H1 (cell line): ENCODE results near the gene OPHN1. TPM values are rescaled to one million over a fixed set of nuclear protein-coding genes. Genes with fewer than 3 reads are reported as not detected.

Source experiments
- CTCF ChIA-PET: fragments of 300-600 bp; sonication (Branson Sonifier 250); formaldehyde crosslinking; loops from one replicate; lab custom pipeline; 2021; ENCODE audit not compliant: partially characterized antibody; lab: Charles Lee
- POLR2A ChIA-PET: fragments of 300-600 bp; sonication (Branson Sonifier 250); formaldehyde crosslinking; loops from one replicate; lab custom pipeline; 2021; ENCODE audit warnings: inconsistent platforms; ENCODE audit not compliant: partially characterized antibody; lab: Charles Lee
- DNase-seq, 2 experiments: peaks; one replicate each; pipeline versions ENCODE4 v3.0.0 to v3.0.0-alpha.2; 2010 to 2022; ENCODE audit warnings: low spot score in 2 of 2, low read depth in 1 of 2, mixed read lengths in 1 of 2
- FAIRE-seq: peaks from 2 replicates; lab custom pipeline; 2011; peaks lifted over from hg19 to GRCh38; lab: Jason Lieb, UNC
- H2AFZ ChIP-seq: 2 replicates; pipeline ENCODE4 v1.8.1; 2012; ENCODE audit warnings: low read length, inconsistent platforms
- H2AK5ac ChIP-seq: 2 replicates; pipeline ENCODE4 v1.6.1; 2013; ENCODE audit warnings: low read depth, low read length
- H2BK120ac ChIP-seq: replicated peaks from 2 replicates; pipeline ENCODE3; 2013; ENCODE audit warnings: low read depth, low read length, inconsistent platforms
- H2BK12ac ChIP-seq: 2 replicates; pipeline ENCODE4 v1.6.1; 2013; ENCODE audit warnings: low read depth, low read length
- H2BK15ac ChIP-seq: 2 replicates; pipeline ENCODE4 v1.6.1; 2013; ENCODE audit warnings: low read length
- H2BK20ac ChIP-seq: 2 replicates; pipeline ENCODE4 v1.6.1; 2013; ENCODE audit warnings: low read length
- H2BK5ac ChIP-seq: 2 replicates; pipeline ENCODE4 v1.6.1; 2013; ENCODE audit warnings: low read depth, low read length
- H3K14ac ChIP-seq: 2 replicates; pipeline ENCODE4 v1.6.1; 2013; ENCODE audit warnings: inconsistent platforms; ENCODE audit not compliant: insufficient read length
- H3K18ac ChIP-seq: 2 replicates; pipeline ENCODE4 v1.6.1; 2013; ENCODE audit warnings: low read length; ENCODE audit errors: extremely low read depth
- H3K23ac ChIP-seq: 2 replicates; pipeline ENCODE4 v1.6.1; 2013; ENCODE audit warnings: inconsistent platforms; ENCODE audit not compliant: insufficient read length
- H3K23me2 ChIP-seq: 2 replicates; pipeline ENCODE4 v1.6.1; 2013; ENCODE audit warnings: low read depth, low read length
- H3K27ac ChIP-seq: 2 replicates; pipeline ENCODE4 v1.6.1; 2011; ENCODE audit warnings: low read depth, low read length, inconsistent platforms
- H3K27me3 ChIP-seq, 4 experiments: replicated peaks in 1 of 4; 1 replicate in 1 of 4; 2 replicates in 3 of 4; pipeline versions ENCODE4 v1.6.1 to v1.8.1; 2011 to 2013; ENCODE audit warnings: low read length in 3 of 4, mild to moderate bottlenecking in 3 of 4, inconsistent platforms in 2 of 4, mixed read lengths in 2 of 4, moderate library complexity in 1 of 4; ENCODE audit not compliant: control insufficient read depth in 3 of 4, insufficient read depth in 3 of 4; ENCODE audit errors: extremely low read depth in 1 of 4
- H3K36me3 ChIP-seq, 4 experiments: 2 replicates each; pipeline versions ENCODE4 v1.6.1 to v1.8.1; 2011 to 2013; ENCODE audit warnings: mild to moderate bottlenecking in 4 of 4, low read length in 3 of 4, moderate library complexity in 2 of 4, control low read depth in 1 of 4, inconsistent platforms in 1 of 4; ENCODE audit not compliant: insufficient read depth in 4 of 4, control insufficient read depth in 2 of 4
- H3K4ac ChIP-seq: replicated peaks from 2 replicates; pipeline ENCODE3; 2013; ENCODE audit warnings: low read length, low read depth, mixed read lengths, inconsistent platforms; ENCODE audit not compliant: insufficient read length
- H3K4me1 ChIP-seq, 4 experiments: replicated peaks in 1 of 4; 1 replicate in 1 of 4; 2 replicates in 3 of 4; pipeline versions ENCODE4 v1.6.1 to v1.8.1; 2011 to 2013; ENCODE audit warnings: low read length in 3 of 4, inconsistent platforms in 2 of 4, mixed read lengths in 1 of 4; ENCODE audit not compliant: insufficient read depth in 4 of 4, control insufficient read depth in 3 of 4
- H3K4me2 ChIP-seq, 2 experiments: 2 replicates each; pipeline versions ENCODE4 v1.6.1 to v1.8.1; 2011 to 2013; ENCODE audit warnings: low read depth in 2 of 2, low read length in 2 of 2, control low read depth in 1 of 2, inconsistent platforms in 1 of 2, mild to moderate bottlenecking in 1 of 2; ENCODE audit not compliant: insufficient read depth in 1 of 2
- H3K4me3 ChIP-seq, 4 experiments: fragments of 200-600, 300-600 bp in 1 of 4; sonication (generic), shearing (Covaris generic), sonication (Bioruptor Twin) in 1 of 4; 2 replicates each; pipeline versions ENCODE4 v1.5.1 to v1.8.1; 2011 to 2016; ENCODE audit warnings: low read length in 4 of 4, low read depth in 3 of 4, control low read depth in 2 of 4, inconsistent platforms in 2 of 4, mild to moderate bottlenecking in 2 of 4, mixed read lengths in 1 of 4, moderate library complexity in 1 of 4; ENCODE audit not compliant: insufficient read depth in 2 of 4; ENCODE audit errors: extremely low read depth in 1 of 4
- H3K56ac ChIP-seq: replicated peaks from 2 replicates; pipeline ENCODE3; 2013; ENCODE audit warnings: low read depth, mild to moderate bottlenecking, mixed read lengths, low read length, inconsistent platforms; ENCODE audit not compliant: insufficient read length
- H3K79me1 ChIP-seq: 2 replicates; pipeline ENCODE4 v1.6.1; 2013; ENCODE audit warnings: low read depth, low read length, control low read depth
- H3K79me2 ChIP-seq, 2 experiments: 2 replicates each; pipeline versions ENCODE4 v1.6.1 to v1.8.1; 2012 to 2013; ENCODE audit warnings: low read length in 2 of 2, mild to moderate bottlenecking in 2 of 2, inconsistent platforms in 1 of 2; ENCODE audit not compliant: insufficient read depth in 2 of 2, control insufficient read depth in 1 of 2
- H3K9ac ChIP-seq, 4 experiments: replicated peaks in 1 of 4; 1 replicate in 1 of 4; 2 replicates in 3 of 4; pipeline versions ENCODE4 v1.6.1 to v1.8.1; 2011 to 2013; ENCODE audit warnings: low read depth in 3 of 4, low read length in 3 of 4, control low read depth in 2 of 4, mild to moderate bottlenecking in 2 of 4, moderate library complexity in 2 of 4, inconsistent platforms in 1 of 4; ENCODE audit errors: extremely low read depth in 1 of 4
- H3K9me3 ChIP-seq, 2 experiments: 2 replicates each; pipeline versions ENCODE4 v1.6.1 to v1.8.1; 2012 to 2013; ENCODE audit warnings: mild to moderate bottlenecking in 2 of 2, moderate library complexity in 2 of 2, control low read depth in 1 of 2, inconsistent platforms in 1 of 2, low read depth in 1 of 2, low read length in 1 of 2, mixed read lengths in 1 of 2; ENCODE audit not compliant: insufficient read depth in 2 of 2
- H4K20me1 ChIP-seq, 2 experiments: replicated peaks in 1 of 2; 2 replicates each; pipeline versions ENCODE3 to v1.8.1; 2011 to 2013; ENCODE audit warnings: inconsistent platforms in 2 of 2, low read length in 2 of 2, mild to moderate bottlenecking in 1 of 2; ENCODE audit not compliant: insufficient read depth in 2 of 2, control insufficient read depth in 1 of 2
- H4K5ac ChIP-seq: 2 replicates; pipeline ENCODE4 v1.6.1; 2013; ENCODE audit warnings: low read length, low read depth, mixed read lengths, inconsistent platforms; ENCODE audit not compliant: insufficient read length
- H4K8ac ChIP-seq: 2 replicates; pipeline ENCODE4 v1.8.0; 2013; ENCODE audit warnings: mild to moderate bottlenecking, moderate library complexity, low read length, inconsistent platforms; ENCODE audit not compliant: insufficient read depth; ENCODE audit errors: extremely low read depth
- H4K91ac ChIP-seq: replicated peaks from 2 replicates; pipeline ENCODE3; 2013; ENCODE audit warnings: low read length, mixed read lengths, inconsistent platforms; ENCODE audit not compliant: insufficient read length
- POLR2AphosphoS5 ChIP-seq: IDR thresholded peaks from 2 replicates; pipeline ENCODE4 v1.6.1; 2011; ENCODE audit warnings: low read depth, low read length
- WGBS, 2 experiments: shearing (Covaris generic) in 1 of 2; methylation state at CpG; one replicate each; pipeline versions ENCODE4 v1.1.6 to v1.1.7; 2013 to 2015; ENCODE audit warnings: low lambda C conversion rate in 2 of 2, mixed read lengths in 2 of 2, inconsistent platforms in 1 of 2, low coverage in 1 of 2, missing lambda C conversion rate in 1 of 2; ENCODE audit not compliant: insufficient replicate concordance in 2 of 2, insufficient coverage in 1 of 2, insufficient read length in 1 of 2; ENCODE audit errors: extremely low coverage in 1 of 2, missing lambda C conversion rate in 1 of 2; 5-methylcytosine and 5-hydroxymethylcytosine counted together
- polyA plus RNA-seq, 7 experiments: library from polyadenylated mRNA; depleted of rRNA in 3 of 7; stranded (reverse) in 5 of 7; unstranded in 2 of 7; fragments of >200 nt in 5 of 7; fragments of 200-250 nt in 2 of 7; gene quantifications; 1 replicate in 5 of 7; 2 replicates in 1 of 7; 4 replicates in 1 of 7; pipeline versions ENCODE4 v1.2.1 to v1.2.3, GENCODE V29; 2011 to 2013; ENCODE audit warnings: missing spikeins in 2 of 7, mixed read lengths in 2 of 7
- total RNA-seq: library from RNA; stranded (reverse); fragmentation: NEBNext Ultra II Directional; extraction: Animal tissue kit (Norgen Biotek cat#: 25700); gene quantifications from 2 replicates; pipeline ENCODE4 v1.2.1, GENCODE V29; 2021

The OPHN1 gene
- total and polyA plus RNA-seq, 2 of the 8 experiments (the other 6 are each of a cell fraction or from before 2014, with no cell fraction given), result 1.2 to 3.5 TPM

DNA sequence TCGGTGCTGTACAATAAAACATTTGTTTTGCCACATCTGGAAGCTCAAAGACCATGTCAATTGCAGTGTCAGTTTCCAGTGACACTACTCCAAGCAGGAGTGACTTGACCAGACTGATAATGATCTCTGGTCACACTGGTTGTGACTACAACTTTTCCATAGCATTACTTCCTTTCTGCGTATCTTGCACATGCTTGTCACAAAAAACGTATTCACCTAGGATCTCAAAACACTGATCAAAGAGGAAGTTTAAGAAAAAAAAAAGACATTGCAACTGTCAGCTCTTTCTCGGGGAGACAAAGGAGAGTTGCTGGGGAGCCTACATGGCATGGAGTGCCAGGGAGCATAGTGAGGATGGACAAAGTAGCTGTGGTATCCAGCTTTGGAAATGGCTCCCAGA, 60.6 kb downstream of the OPHN1 start:
- Histone ChIP-seq H3K23me2 (no peaks in the 10 kb centered on the region), H3K4me2 (no peak overlapping the region), H3K56ac (no peak overlapping the region), H3K9ac (no peak overlapping the region), H4K91ac (no peak overlapping the region), H2BK12ac (no peak overlapping the region), H3K4me3 (no peak overlapping the region), H3K23ac (no peak overlapping the region), H2BK5ac (no peak overlapping the region), H3K4ac (no peak overlapping the region), H3K9me3 (no peaks in the 10 kb centered on the region), H3K79me1 (no peaks in the 10 kb centered on the region), H4K20me1 (no peaks in the 10 kb centered on the region), H3K27me3 (no peaks in the 10 kb centered on the region), H2BK15ac (no peak overlapping the region), H2BK120ac (no peak overlapping the region), H3K4me1 (no peaks in the 10 kb centered on the region), H3K79me2 (no peaks in the 10 kb centered on the region), H3K27ac (no peak overlapping the region), H4K8ac (no peak overlapping the region), H2AFZ (no peak overlapping the region), H3K14ac (no peak overlapping the region), H2AK5ac (no peak overlapping the region), H4K5ac (no peak overlapping the region), H3K36me3 (no peaks in the 10 kb centered on the region), H3K18ac (no peak overlapping the region), H2BK20ac (no peak overlapping the region)
- ChIA-PET POLR2A (no interaction called here), CTCF (no interaction called here)
- DNase-seq (no peak), FAIRE-seq (no peak)
- TF ChIP-seq POLR2AphosphoS5, result no peak
- WGBS, 2 experiments, result 91% methylated on average over 1 of the region's 4 CpGs; no CpG with 5 or more reads in 1 of the 2 experiments
